Measurements from ENCODE around the gene PTTG1IP. TPM values are rescaled to one million over a fixed set of nuclear protein-coding genes. Genes with fewer than 3 reads are reported as not detected.
"Not testable (repeated sequence)": the region's sequence is repeated elsewhere in the genome, so short reads cannot be mapped to it uniquely, and the experiment has no call there.

The PTTG1IP gene
- total and polyA plus RNA-seq, 8 donors, result 61.3 to 253 (median 114) TPM

DNA sequence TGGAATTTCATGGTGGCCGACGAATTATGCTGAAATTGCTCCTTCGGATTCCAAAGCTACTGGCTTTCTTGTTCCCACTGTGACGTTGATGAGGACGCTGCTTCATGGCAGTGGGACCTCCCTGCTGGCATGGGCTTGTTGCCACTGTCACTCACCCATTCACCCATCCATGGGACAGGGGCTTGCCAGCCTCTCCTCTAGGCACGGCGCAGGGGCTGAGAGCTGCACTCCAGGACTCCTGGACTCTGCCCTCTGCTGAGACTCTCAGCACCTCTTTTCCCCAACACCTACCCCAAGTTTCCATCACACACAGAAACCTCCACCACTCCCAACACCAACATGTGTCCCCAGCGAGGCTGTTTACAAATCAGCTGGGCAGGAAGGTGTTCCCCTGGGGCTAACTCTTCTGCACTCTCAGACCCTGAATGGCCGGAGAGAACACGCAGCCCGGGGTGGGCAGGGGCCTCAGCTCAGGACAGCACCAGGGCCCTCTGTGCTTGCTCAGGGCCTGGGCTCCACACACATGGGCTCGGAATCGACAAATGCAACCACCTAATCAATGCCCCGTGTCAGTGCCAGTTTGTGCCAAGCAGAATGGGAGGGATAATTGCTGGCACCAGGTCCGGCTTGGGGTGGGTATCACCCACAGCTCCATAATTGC lies 44.1 kb upstream of the PTTG1IP start:
- no peaks in the 10 kb centered on the region for H3K9me3 ChIP-seq
- DNase-seq, result no peak
- H3K4me1 ChIP-seq, result peaks cover 11 to 50% (median 23%) of the 10 kb centered on the region in 4 donors
- intact Hi-C loops (cut with DNase I; ENCODE audit: low total_unique reads), result no loop called here
- H3K4me3 ChIP-seq, result peak overlapping the region in 2 of 4 donors; percentile 44 to 52
- no peak for TF ChIP-seq EP300 (IDR thresholded peaks at IDR 0.05)
- TF ChIP-seq POLR2AphosphoS5 (IDR thresholded peaks at IDR 0.05), result no peak
- no peak for TF ChIP-seq POLR2A (IDR thresholded peaks at IDR 0.05)
- TF ChIP-seq, protein P1, sequence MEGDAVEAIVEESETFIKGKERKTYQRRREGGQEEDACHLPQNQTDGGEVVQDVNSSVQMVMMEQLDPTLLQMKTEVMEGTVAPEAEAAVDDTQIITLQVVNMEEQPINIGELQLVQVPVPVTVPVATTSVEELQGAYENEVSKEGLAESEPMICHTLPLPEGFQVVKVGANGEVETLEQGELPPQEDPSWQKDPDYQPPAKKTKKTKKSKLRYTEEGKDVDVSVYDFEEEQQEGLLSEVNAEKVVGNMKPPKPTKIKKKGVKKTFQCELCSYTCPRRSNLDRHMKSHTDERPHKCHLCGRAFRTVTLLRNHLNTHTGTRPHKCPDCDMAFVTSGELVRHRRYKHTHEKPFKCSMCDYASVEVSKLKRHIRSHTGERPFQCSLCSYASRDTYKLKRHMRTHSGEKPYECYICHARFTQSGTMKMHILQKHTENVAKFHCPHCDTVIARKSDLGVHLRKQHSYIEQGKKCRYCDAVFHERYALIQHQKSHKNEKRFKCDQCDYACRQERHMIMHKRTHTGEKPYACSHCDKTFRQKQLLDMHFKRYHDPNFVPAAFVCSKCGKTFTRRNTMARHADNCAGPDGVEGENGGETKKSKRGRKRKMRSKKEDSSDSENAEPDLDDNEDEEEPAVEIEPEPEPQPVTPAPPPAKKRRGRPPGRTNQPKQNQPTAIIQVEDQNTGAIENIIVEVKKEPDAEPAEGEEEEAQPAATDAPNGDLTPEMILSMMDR (IDR thresholded peaks at IDR 0.05), result no peak
- H3K27me3 ChIP-seq, result peaks cover 0 to 38% (median 25%) of the 10 kb centered on the region in 3 donors
- H3K36me3 ChIP-seq, result peaks cover 0 to 3% (median 0%) of the 10 kb centered on the region in 4 donors
- WGBS, 5 donors, result 85 to 88% (median 86%) methylated on average over 14 to 15 of the region's 15 CpGs
- H3K27ac ChIP-seq, result no peak overlapping the region

DNA sequence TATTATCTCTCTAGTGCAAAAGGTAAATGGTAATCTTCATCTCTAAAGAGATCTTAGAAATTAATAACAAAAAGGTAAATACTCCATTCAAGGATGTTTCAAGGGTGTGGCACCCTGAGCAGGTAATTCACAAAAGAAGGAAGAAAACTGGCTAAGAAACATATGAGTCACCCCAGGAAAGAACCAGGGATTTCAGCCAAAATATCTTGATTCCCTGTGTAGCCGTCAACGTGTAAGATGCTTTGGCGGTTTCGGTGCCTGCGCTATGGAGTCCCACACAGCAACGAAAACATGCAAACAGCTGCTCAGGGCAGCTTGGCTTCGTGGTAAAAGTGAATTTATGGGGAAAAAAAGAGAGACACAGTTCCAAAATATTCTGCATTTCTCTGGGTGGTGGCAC lies 43.5 kb upstream of the PTTG1IP start:
- intact Hi-C loops (cut with DNase I; ENCODE audit: low total_unique reads), result no loop called here
- 34 to 51% (median 41%) methylated on average over 7 of the region's 7 CpGs for whole genome bisulfite sequencing, 5 donors
- DNase-seq, result no peak
- H3K4me1 ChIP-seq, result peaks cover 18 to 56% (median 29%) of the 10 kb centered on the region in 4 donors
- peaks cover 0 to 32% (median 25%) of the 10 kb centered on the region in 3 donors for H3K27me3 ChIP-seq
- no peaks in the 10 kb centered on the region for H3K9me3 ChIP-seq
- no peak overlapping the region for H3K27ac ChIP-seq
- TF ChIP-seq EP300 (IDR thresholded peaks at IDR 0.05), result no peak
- TF ChIP-seq POLR2A (IDR thresholded peaks at IDR 0.05), result no peak
- H3K4me3 ChIP-seq, result no peak overlapping the region
- peaks cover 0 to 3% (median 0%) of the 10 kb centered on the region in 4 donors for H3K36me3 ChIP-seq

GRCh38 chr21:44914176-44914874 lies 40.8 kb upstream of the PTTG1IP start:
- Histone ChIP-seq H3K36me3 (peaks cover 0 to 3% (median 0%) of the 10 kb centered on the region in 4 donors), H3K9me3 (no peaks in the 10 kb centered on the region), H3K4me3 (peak overlapping the region in 1 of 4 donors; percentile 5), H3K27ac (peak overlapping the region in 4 of 5 donors; percentile 36 to 79 (median 60)), H3K4me1 (peaks cover 34 to 81% (median 51%) of the 10 kb centered on the region in 4 donors), H3K27me3 (peaks cover 0 to 8% (median 3%) of the 10 kb centered on the region in 3 donors)
- intact Hi-C loops (cut with DNase I; ENCODE audit: low total_unique reads), result no loop called here
- TF ChIP-seq, protein P1 (IDR thresholded peaks at IDR 0.05), result no peak
- TF ChIP-seq POLR2A (IDR thresholded peaks at IDR 0.05) (no peak), POLR2AphosphoS5 (IDR thresholded peaks at IDR 0.05) (peak in 1 of 3 donors; percentile 6)
- peak in 1 of 2 donors; percentile 59 for DNase-seq
- WGBS, 5 donors, result 54 to 68% (median 66%) methylated on average over 7 to 18 of the region's 18 CpGs

GRCh38 chr21:44913425-44914175 lies 40.1 kb upstream of the PTTG1IP start:
- Histone ChIP-seq H3K4me1 (peaks cover 34 to 86% (median 53%) of the 10 kb centered on the region in 4 donors), H3K4me3 (peak overlapping the region in 1 of 4 donors; percentile 5), H3K9me3 (no peaks in the 10 kb centered on the region), H3K36me3 (peaks cover 0 to 3% (median 0%) of the 10 kb centered on the region in 4 donors), H3K27ac (peak overlapping the region; percentile 14 to 79 (median 37)), H3K27me3 (peaks cover 0 to 4% (median 0%) of the 10 kb centered on the region in 3 donors)
- 33 to 68% (median 60%) methylated on average over 5 to 7 of the region's 7 CpGs for WGBS, 5 donors
- intact Hi-C loops (cut with DNase I; ENCODE audit: low total_unique reads), result no loop called here
- DNase-seq, result no peak
- no peak for TF ChIP-seq EP300 (IDR thresholded peaks at IDR 0.05)
- TF ChIP-seq POLR2A (IDR thresholded peaks at IDR 0.05), result no peak
- TF ChIP-seq POLR2AphosphoS5 (IDR thresholded peaks at IDR 0.05), result no peak
- TF ChIP-seq, protein P1 (IDR thresholded peaks at IDR 0.05), result no peak

- not testable (repeated sequence) for DNase-seq, H3K9me3 ChIP-seq
- peaks cover 34 to 86% (median 58%) of the 10 kb centered on the region in 4 donors for H3K4me1 ChIP-seq
Observed at GRCh38 chr21:44912506-44913412, 39.3 kb upstream of the PTTG1IP start.

More at GRCh38 chr21:44912506-44913412, 39.3 kb upstream of the PTTG1IP start:
- peak overlapping the region; percentile 14 to 85 (median 83) for H3K27ac ChIP-seq
- intact Hi-C loops (cut with DNase I; ENCODE audit: low total_unique reads); H3K36me3 ChIP-seq; H3K27me3 ChIP-seq: not testable (repeated sequence)
- 67 to 78% (median 71%) methylated on average over 8 to 19 of the region's 25 CpGs for WGBS, 5 donors
- peak overlapping the region in 1 of 4 donors; percentile 12 for H3K4me3 ChIP-seq

All from stomach (tissue), 9 donors.